IMR-90 (cell line): Measurements from ENCODE around the gene SFTPB. TPM values are rescaled to one million over a fixed set of nuclear protein-coding genes. Genes with fewer than 3 reads are reported as not detected.

Experiments used
- ATAC-seq: fragments of 200-7000 bp; cut with Tn5 transposase; 2 replicates; pipeline ENCODE4 v1.9.1; 2020; ENCODE audit warnings: low read depth, mild to moderate bottlenecking, moderate library complexity
- BruUV-seq: library from RNA; stranded (reverse); fragments of 400-500 nt; replicated peaks from 2 replicates; lab custom pipeline; 2021; lab: Mats Ljungman, UMichigan
- CTCF ChIA-PET: fragments of 300-600 bp; formaldehyde crosslinking; extraction: SDS; loops from one replicate; lab custom pipeline; 2021; ENCODE audit warnings: antibody characterized with exemption; lab: Yijun Ruan, JAX
- POLR2A ChIA-PET: fragments of 300-600 bp; sonication (Branson Sonifier 250); formaldehyde crosslinking; loops from one replicate; lab custom pipeline; 2022; ENCODE audit warnings: antibody characterized with exemption; ENCODE audit not compliant: unreplicated experiment; lab: Charles Lee
- DNase-seq: peaks from one replicate; pipeline ENCODE4 v3.0.0; 2013
- H2AFZ ChIP-seq: replicated peaks from 2 replicates; pipeline ENCODE3; 2013; ENCODE audit warnings: low read length, mild to moderate bottlenecking; ENCODE audit not compliant: poor library complexity
- H2AK5ac ChIP-seq: 2 replicates; pipeline ENCODE4 v1.6.1; 2013; ENCODE audit warnings: low read depth, low read length, inconsistent platforms
- H2AK9ac ChIP-seq: replicated peaks from 2 replicates; pipeline ENCODE3; 2013; ENCODE audit warnings: mild to moderate bottlenecking, low read depth, low read length, moderate library complexity; ENCODE audit not compliant: poor library complexity
- H2BK120ac ChIP-seq: 2 replicates; pipeline ENCODE4 v1.6.1; 2013; ENCODE audit warnings: low read depth, low read length, inconsistent platforms
- H2BK15ac ChIP-seq: 3 replicates; pipeline ENCODE4 v1.6.1; 2013; ENCODE audit warnings: low read depth, low read length, inconsistent platforms
- H2BK20ac ChIP-seq: 2 replicates; pipeline ENCODE4 v1.6.1; 2013; ENCODE audit warnings: low read depth, mild to moderate bottlenecking, inconsistent platforms, low read length, moderate library complexity
- H2BK5ac ChIP-seq: 2 replicates; pipeline ENCODE4 v1.6.1; 2013; ENCODE audit warnings: mild to moderate bottlenecking, low read depth, low read length, inconsistent platforms; ENCODE audit not compliant: poor library complexity, severe bottlenecking
- H3K14ac ChIP-seq: replicated peaks from 2 replicates; pipeline ENCODE4 v1.6.1; 2013; ENCODE audit warnings: low read depth, low read length, inconsistent platforms
- H3K18ac ChIP-seq: 2 replicates; pipeline ENCODE4 v1.6.1; 2013; ENCODE audit warnings: low read depth, low read length, control low read depth
- H3K23ac ChIP-seq: 2 replicates; pipeline ENCODE4 v1.6.1; 2013; ENCODE audit warnings: low read depth, low read length, inconsistent platforms
- H3K27ac ChIP-seq: 2 replicates; pipeline ENCODE4 v1.5.1; 2013; ENCODE audit warnings: mild to moderate bottlenecking, control low read depth, low read length; ENCODE audit not compliant: insufficient read depth
- H3K27me3 ChIP-seq: 2 replicates; pipeline ENCODE4 v1.6.1; 2013; ENCODE audit warnings: low read length; ENCODE audit not compliant: control insufficient read depth, insufficient read depth
- H3K36me3 ChIP-seq: 2 replicates; pipeline ENCODE4 v1.6.1; 2013; ENCODE audit warnings: low read length, mixed read lengths; ENCODE audit not compliant: control insufficient read depth, insufficient read depth
- H3K4ac ChIP-seq: 2 replicates; pipeline ENCODE4 v1.6.1; 2013; ENCODE audit warnings: low read depth, low read length, inconsistent platforms
- H3K4me1 ChIP-seq: 2 replicates; pipeline ENCODE4 v1.6.1; 2013; ENCODE audit warnings: low read length, mixed read lengths; ENCODE audit not compliant: control insufficient read depth, insufficient read depth
- H3K4me2 ChIP-seq: 2 replicates; pipeline ENCODE4 v1.6.1; 2013; ENCODE audit warnings: low read depth, mild to moderate bottlenecking, control low read depth, low read length, moderate library complexity
- H3K4me3 ChIP-seq: 2 replicates; pipeline ENCODE4 v1.5.1; 2013; ENCODE audit warnings: low read depth, mild to moderate bottlenecking, control low read depth, low read length, moderate library complexity; ENCODE audit not compliant: insufficient read depth
- H3K56ac ChIP-seq: 2 replicates; pipeline ENCODE4 v1.6.1; 2013; ENCODE audit warnings: low read length, inconsistent platforms; ENCODE audit not compliant: insufficient read depth; ENCODE audit errors: extremely low read depth
- H3K79me1 ChIP-seq, 2 experiments: 2 replicates each; pipeline ENCODE4 v1.6.1; 2013; ENCODE audit warnings: low read length in 2 of 2, inconsistent platforms in 1 of 2, low read depth in 1 of 2
- H3K9ac ChIP-seq: 2 replicates; pipeline ENCODE4 v1.6.1; 2013; ENCODE audit warnings: low read depth, low read length, control low read depth
- H3K9me1 ChIP-seq: 2 replicates; pipeline ENCODE4 v1.6.1; 2013; ENCODE audit warnings: low read length, inconsistent platforms; ENCODE audit not compliant: insufficient read depth
- H3K9me3 ChIP-seq: 2 replicates; pipeline ENCODE4 v1.6.1; 2013; ENCODE audit warnings: low read length; ENCODE audit not compliant: control insufficient read depth, insufficient read depth
- H4K20me1 ChIP-seq: 2 replicates; pipeline ENCODE4 v1.6.1; 2013; ENCODE audit warnings: low read length, inconsistent platforms; ENCODE audit not compliant: insufficient read depth
- H4K5ac ChIP-seq: 2 replicates; pipeline ENCODE4 v1.6.1; 2013; ENCODE audit warnings: mild to moderate bottlenecking, low read depth, low read length, control low read depth
- H4K8ac ChIP-seq, 2 experiments: 2 replicates each; pipeline ENCODE4 v1.6.1; 2013; ENCODE audit warnings: low read depth in 2 of 2, low read length in 2 of 2, control low read depth in 1 of 2, inconsistent platforms in 1 of 2
- H4K91ac ChIP-seq: 2 replicates; pipeline ENCODE4 v1.6.1; 2013; ENCODE audit warnings: low read depth, low read length, inconsistent platforms; ENCODE audit not compliant: insufficient read depth
- BHLHE40 ChIP-seq: fragments of 150-350 bp; IDR thresholded peaks from 2 replicates; pipeline ENCODE4 v1.6.1; 2016; ENCODE audit warnings: mild to moderate bottlenecking, low read depth, low read length
- CHD1 ChIP-seq: IDR thresholded peaks from 2 replicates; pipeline ENCODE4 v1.6.1; 2012; ENCODE audit warnings: low read depth, low read length, improper control_type of control experiment
- ELK1 ChIP-seq: fragments of 150-350 bp; IDR thresholded peaks from 2 replicates; pipeline ENCODE4 v1.6.1; 2016; ENCODE audit warnings: low read depth, mild to moderate bottlenecking, low read length, moderate library complexity, borderline replicate concordance
- MAZ ChIP-seq: IDR thresholded peaks from 2 replicates; pipeline ENCODE4 v1.6.1; 2012; ENCODE audit warnings: low read depth, mild to moderate bottlenecking, low read length, improper control_type of control experiment, moderate library complexity, borderline replicate concordance
- SMC3 ChIP-seq: fragments of 150-350 bp; IDR thresholded peaks from 2 replicates; pipeline ENCODE4 v1.6.1; 2016; ENCODE audit warnings: low read depth, mild to moderate bottlenecking, antibody characterized with exemption, low read length, moderate library complexity
- WGBS, 2 experiments: methylation state at CpG; one replicate each; pipeline versions ENCODE4 v1.1.5 to v1.1.7; 2013; ENCODE audit warnings: missing lambda C conversion rate in 2 of 2; ENCODE audit not compliant: insufficient read length in 1 of 2; ENCODE audit errors: extremely low coverage in 2 of 2; 5-methylcytosine and 5-hydroxymethylcytosine counted together
- dilution Hi-C: fragments of 300-500 bp; cut with HindIII; formaldehyde crosslinking; loops from one replicate; pipeline ENCODE4 v1.14.3; 2018; ENCODE audit warnings: low sequenced_read_pairs; ENCODE audit not compliant: unreplicated experiment
- in situ Hi-C: fragments of 300-500 bp; cut with MboI; formaldehyde crosslinking; loops from 3 replicates; pipeline ENCODE4 v1.14.3; 2019; ENCODE audit warnings: low sequenced_read_pairs, inconsistent platforms, mixed read lengths
- intact Hi-C: fragments of 100-400 bp; cut with micrococcal nuclease; formaldehyde crosslinking; loops from 2 replicates; pipeline ENCODE4 v1.10.0; 2022
- polyA plus RNA-seq, 3 experiments: library from polyadenylated mRNA; depleted of rRNA; stranded (reverse); fragments of >200 nt; gene quantifications; 2 replicates each; pipeline ENCODE4 v1.2.3, GENCODE V29; 2012; ENCODE audit warnings: low replicate concordance in 1 of 3
- total RNA-seq: library from RNA; depleted of rRNA; stranded (reverse); fragments of >200 nt; gene quantifications from 2 replicates; pipeline ENCODE4 v1.2.3, GENCODE V29; 2012
- TF ChIP-seq, protein P1 (sequence below): fragments of 150-350 bp; IDR thresholded peaks from 2 replicates; pipeline ENCODE4 v1.6.1; 2017; ENCODE audit warnings: mild to moderate bottlenecking, antibody characterized with exemption, low read length, low read depth

Gene SFTPB
- total and polyA plus RNA-seq, 2 of the 4 experiments (the other 2 are of a cell fraction) = not detected

DNA sequence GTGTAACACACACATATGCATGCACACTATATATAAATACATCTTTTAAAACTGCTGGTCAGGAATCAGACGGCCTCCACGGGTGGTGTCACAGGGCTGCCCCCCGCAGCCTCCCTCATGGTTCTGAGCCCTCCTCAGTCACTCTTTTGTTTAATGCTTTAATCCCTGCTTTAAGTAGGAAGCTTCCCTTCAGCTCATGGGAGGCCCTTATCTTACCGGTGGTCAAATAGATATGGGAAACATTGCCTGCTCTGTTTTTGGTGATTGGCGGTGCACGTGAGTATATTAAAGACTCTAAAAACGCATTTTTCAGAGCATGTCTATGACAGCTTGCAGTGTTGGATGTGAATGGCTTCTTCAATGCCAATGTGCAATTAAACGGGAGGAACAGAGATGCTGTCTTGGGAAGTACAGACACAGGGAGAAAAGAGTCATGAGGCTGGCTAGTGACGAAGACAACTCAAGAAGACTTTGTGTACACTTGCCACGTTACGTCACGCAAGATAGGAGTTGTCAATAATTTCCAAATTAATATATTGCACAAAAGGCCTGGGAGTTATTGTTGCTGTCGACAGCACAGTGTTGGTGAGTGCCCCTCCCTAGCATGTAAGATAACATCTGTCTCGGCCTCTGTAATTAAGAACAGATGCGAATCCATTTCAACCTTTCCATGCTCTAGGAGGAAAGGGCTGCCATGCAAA lies 49.5 kb upstream of the SFTPB start (continued):
- no peak for TF ChIP-seq MAZ

DNA sequence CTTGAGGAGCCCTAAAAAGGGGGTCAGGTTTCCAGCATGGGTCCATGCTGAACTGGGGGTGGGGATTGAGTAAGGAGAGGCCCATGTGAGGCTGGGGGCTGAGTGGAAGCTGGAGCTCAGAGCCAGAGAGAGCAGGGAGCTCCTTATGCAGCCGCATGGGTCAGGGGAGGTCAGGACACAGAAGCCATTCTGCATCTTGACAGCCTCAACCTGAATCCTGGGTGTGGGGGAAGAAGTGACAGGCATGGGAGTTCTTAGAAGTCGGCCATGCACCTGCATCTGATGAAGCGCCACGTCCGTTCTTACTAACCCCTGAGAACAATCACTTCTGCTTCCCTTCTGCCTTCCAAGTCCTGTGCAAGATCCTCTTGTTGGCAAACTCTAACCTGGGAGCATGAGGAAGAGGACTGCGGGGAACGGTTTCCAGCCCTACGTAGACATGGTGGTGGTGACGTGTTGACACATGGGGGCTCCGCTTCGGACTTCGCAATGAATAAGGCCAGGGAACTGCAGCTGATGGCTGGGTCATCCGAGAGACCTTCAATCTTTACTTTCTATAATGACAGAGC lies 48.4 kb upstream of the SFTPB start:
- no peak overlapping the region for H3K4me2 ChIP-seq
- no peak overlapping the region for H3K4me3 ChIP-seq
- peaks cover 1% of the 10 kb centered on the region; the same call in 1 of the 2 replicates for H3K4me1 ChIP-seq
- no TSS peak for BruUV-seq
- no peak overlapping the region for H2AK5ac ChIP-seq
- DNase-seq (no peak), ATAC-seq (no peak)
- H3K4ac ChIP-seq = no peak overlapping the region
- no peak overlapping the region for H2BK5ac ChIP-seq
- H3K27me3 ChIP-seq = peaks cover 14% of the 10 kb centered on the region
- no peaks in the 10 kb centered on the region; the same call in 1 of the 2 replicates for H3K9me3 ChIP-seq
- WGBS, 2 experiments = 69% methylated on average over 5 of the region's 13 CpGs; no CpG with 5 or more reads in 1 of the 2 experiments
- H4K20me1 ChIP-seq = no peaks in the 10 kb centered on the region
- no peak overlapping the region for H3K14ac ChIP-seq
- H3K9ac ChIP-seq = no peak overlapping the region
- H2BK20ac ChIP-seq = no peak overlapping the region
- no peak overlapping the region for H4K91ac ChIP-seq
- H4K5ac ChIP-seq = no peak overlapping the region
- no peaks in the 10 kb centered on the region for H3K36me3 ChIP-seq
- H4K8ac ChIP-seq = no peak overlapping the region
- no peak overlapping the region for H3K18ac ChIP-seq
- TF ChIP-seq, protein P1, sequence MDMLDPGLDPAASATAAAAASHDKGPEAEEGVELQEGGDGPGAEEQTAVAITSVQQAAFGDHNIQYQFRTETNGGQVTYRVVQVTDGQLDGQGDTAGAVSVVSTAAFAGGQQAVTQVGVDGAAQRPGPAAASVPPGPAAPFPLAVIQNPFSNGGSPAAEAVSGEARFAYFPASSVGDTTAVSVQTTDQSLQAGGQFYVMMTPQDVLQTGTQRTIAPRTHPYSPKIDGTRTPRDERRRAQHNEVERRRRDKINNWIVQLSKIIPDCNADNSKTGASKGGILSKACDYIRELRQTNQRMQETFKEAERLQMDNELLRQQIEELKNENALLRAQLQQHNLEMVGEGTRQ = no peak
- TF ChIP-seq CHD1 = no peak
- no peak for TF ChIP-seq SMC3
- no peak for TF ChIP-seq ELK1
- TF ChIP-seq BHLHE40 = no peak
- in situ Hi-C loops = no loop called here
- POLR2A ChIA-PET = no interaction called here
- CTCF ChIA-PET = interaction anchor here (0.9 to 1.0 kb wide), 2 partner anchors 37 to 68 kb away, joined by 3 read pairs; no protein-coding TSS in a partner anchor
- H2AFZ ChIP-seq = no peak overlapping the region
- no peak overlapping the region for H2AK9ac ChIP-seq
- dilution Hi-C loops = no loop called here
- H2BK15ac ChIP-seq = no peak overlapping the region
- no peak overlapping the region for H3K56ac ChIP-seq
- intact Hi-C loops = no loop called here
- no peak overlapping the region for H3K23ac ChIP-seq
- no peaks in the 10 kb centered on the region for H3K79me1 ChIP-seq
- no peak overlapping the region for H2BK120ac ChIP-seq
- H3K9me1 ChIP-seq = 0 out of 2 replicates have a peak, but pooled peaks cover 3% of the 10 kb centered on the region
- H3K27ac ChIP-seq = no peak overlapping the region
